Thymus (tissue), 11 donors: ENCODE measurements around the gene ZFP91. TPM values are rescaled to one million over a fixed set of nuclear protein-coding genes. Genes with fewer than 3 reads are reported as not detected.

Source experiments
- DNase-seq, 9 donors: peaks; one replicate each; pipeline ENCODE4 v3.0.0-alpha.2; 2013; ENCODE audit warnings: low spot score in 9 of 9, low read depth in 6 of 9, missing footprints in 1 of 9
- H3K27ac ChIP-seq, 2 donors: one replicate each; pipeline ENCODE4 v1.5.1; 2013; ENCODE audit warnings: control low read depth in 1 of 2, low read depth in 1 of 2, low read length in 1 of 2, mild to moderate bottlenecking in 1 of 2, moderate library complexity in 1 of 2
- H3K27me3 ChIP-seq, 2 donors: one replicate each; pipeline ENCODE4 v1.5.1; 2013; ENCODE audit warnings: low read length in 1 of 2; ENCODE audit not compliant: control insufficient read depth in 2 of 2, insufficient read depth in 1 of 2
- H3K36me3 ChIP-seq, 2 donors: one replicate each; pipeline ENCODE4 v1.5.1; 2013; ENCODE audit warnings: low read length in 1 of 2, mild to moderate bottlenecking in 1 of 2, moderate library complexity in 1 of 2; ENCODE audit not compliant: control insufficient read depth in 2 of 2, insufficient read depth in 2 of 2
- H3K4me1 ChIP-seq, 2 donors: one replicate each; pipeline ENCODE4 v1.5.1; 2013; ENCODE audit warnings: low read length in 2 of 2; ENCODE audit not compliant: control insufficient read depth in 2 of 2, insufficient read depth in 2 of 2
- H3K4me3 ChIP-seq, 2 donors: one replicate each; pipeline ENCODE4 v1.5.1; 2013; ENCODE audit warnings: low read length in 2 of 2, control low read depth in 1 of 2, mild to moderate bottlenecking in 1 of 2
- H3K9me3 ChIP-seq, 2 donors: one replicate each; pipeline ENCODE4 v1.5.1; 2013; ENCODE audit warnings: low read length in 1 of 2, mild to moderate bottlenecking in 1 of 2; ENCODE audit not compliant: control insufficient read depth in 2 of 2, insufficient read depth in 1 of 2
- WGBS: extraction: QIAGEN DNeasy Blood & Tissue Kit; methylation state at CpG from one replicate; pipeline ENCODE4 v1.1.7; 2013; 5-methylcytosine and 5-hydroxymethylcytosine counted together
- polyA plus RNA-seq: library from polyadenylated mRNA; stranded (reverse); fragments of 200-250 nt; gene quantifications from one replicate; pipeline ENCODE4 v1.2.3, GENCODE V29; 2013
- total RNA-seq: library from RNA; stranded (reverse); fragments of 120-200 nt; gene quantifications from one replicate; pipeline ENCODE4 v1.2.4, GENCODE V29; 2013
- donor health status: healthy.

The ZFP91 gene
- total and polyA plus RNA-seq, 2 donors, result 20.2 to 35.8 TPM

GRCh38 chr11:58596621-58597020 lies 17.8 kb downstream of the ZFP91 start:
- 98% methylated on average over 3 of the region's 3 CpGs for WGBS
- DNase-seq, result peak in 1 of 9 donors; percentile 20
- no peaks in the 10 kb centered on the region for H3K9me3 ChIP-seq
- no peaks in the 10 kb centered on the region for H3K27me3 ChIP-seq
- peak overlapping the region; percentile 74 to 93 for H3K27ac ChIP-seq
- peaks cover 6 to 9% of the 10 kb centered on the region in 2 donors for H3K36me3 ChIP-seq
- H3K4me1 ChIP-seq, result peaks cover 19 to 21% of the 10 kb centered on the region in 2 donors
- no peak overlapping the region for H3K4me3 ChIP-seq

GRCh38 chr11:58597486-58598144 lies 18.8 kb downstream of the ZFP91 start:
- H3K27ac ChIP-seq, result peak overlapping the region; percentile 74 to 93
- DNase-seq, result peak in 4 of 9 donors; percentile 54 to 82 (median 60)
- H3K36me3 ChIP-seq, result peaks cover 5 to 9% of the 10 kb centered on the region in 2 donors
- no peaks in the 10 kb centered on the region for H3K27me3 ChIP-seq
- H3K4me3 ChIP-seq, result no peak overlapping the region
- H3K9me3 ChIP-seq, result no peaks in the 10 kb centered on the region
- 55% methylated on average over 3 of the region's 3 CpGs for WGBS
- H3K4me1 ChIP-seq, result peaks cover 16 to 19% of the 10 kb centered on the region in 2 donors

- no peak overlapping the region for H3K27ac ChIP-seq
- H3K27me3 ChIP-seq, result no peaks in the 10 kb centered on the region
- DNase-seq, result no peak
- no peaks in the 10 kb centered on the region for H3K9me3 ChIP-seq
- 93% methylated on average over 2 of the region's 2 CpGs for WGBS
- peaks cover 13 to 14% of the 10 kb centered on the region in 2 donors for H3K4me1 ChIP-seq
- H3K4me3 ChIP-seq, result no peak overlapping the region
- H3K36me3 ChIP-seq, result peaks cover 5 to 11% of the 10 kb centered on the region in 2 donors
Observed at GRCh38 chr11:58600510-58600909, 21.6 kb downstream of the ZFP91 start.

DNA sequence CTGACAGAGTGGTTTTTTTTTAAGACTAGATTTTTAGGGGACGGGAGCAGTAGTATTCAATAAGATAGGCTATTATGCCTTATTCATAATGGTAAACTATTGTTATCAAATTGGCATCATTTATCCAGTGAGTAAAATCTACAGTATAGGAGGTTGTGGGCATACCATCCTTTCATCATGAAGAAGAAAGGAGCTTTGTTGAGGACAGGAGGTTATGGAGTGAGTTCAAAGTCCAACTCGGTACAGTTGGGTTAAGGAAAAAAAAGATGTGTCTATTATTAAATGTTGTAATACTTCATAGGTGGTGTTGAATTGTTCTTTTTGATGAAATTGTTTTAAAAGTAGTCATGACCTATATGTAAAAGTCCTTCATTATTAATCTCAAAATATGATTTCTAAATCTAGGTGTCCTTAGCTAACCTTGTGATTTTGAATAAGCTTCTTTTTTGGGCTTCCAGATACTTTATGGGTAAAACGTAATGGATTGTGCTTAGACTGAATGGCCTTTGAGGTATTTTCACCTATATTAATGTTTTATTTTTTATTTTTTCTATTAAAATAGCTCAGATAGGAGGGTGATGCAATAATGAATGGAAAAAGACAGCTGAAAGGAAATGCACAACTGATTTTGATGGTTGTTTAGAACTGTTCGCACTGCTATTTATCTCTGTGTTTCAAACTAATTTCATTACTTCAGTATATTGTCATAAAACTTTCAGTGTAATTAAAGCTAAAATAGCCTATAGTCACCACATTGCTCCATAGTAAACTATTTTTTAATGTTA lies 28.3 kb downstream of the ZFP91 start:
- Histone ChIP-seq H3K27ac (no peak overlapping the region), H3K27me3 (no peaks in the 10 kb centered on the region), H3K4me3 (no peak overlapping the region), H3K9me3 (no peaks in the 10 kb centered on the region), H3K4me1 (no peaks in the 10 kb centered on the region), H3K36me3 (peaks cover 9 to 32% of the 10 kb centered on the region in 2 donors)
- WGBS, result 89% methylated on average over 4 of the region's 4 CpGs
- DNase-seq, result no peak

- no peak for DNase-seq
- no peaks in the 10 kb centered on the region for H3K4me1 ChIP-seq
- peaks cover 10 to 37% of the 10 kb centered on the region in 2 donors for H3K36me3 ChIP-seq
- no peak overlapping the region for H3K27ac ChIP-seq
- no peaks in the 10 kb centered on the region for H3K9me3 ChIP-seq
- no peak overlapping the region for H3K4me3 ChIP-seq
- H3K27me3 ChIP-seq, result no peaks in the 10 kb centered on the region
- WGBS, result 98% methylated on average over 5 of the region's 5 CpGs
Observed at GRCh38 chr11:58608331-58608730, 29.5 kb downstream of the ZFP91 start.

GRCh38 chr11:58609723-58610122 lies 30.9 kb downstream of the ZFP91 start:
- Histone ChIP-seq H3K36me3 (peaks cover 11 to 48% of the 10 kb centered on the region in 2 donors), H3K4me3 (no peak overlapping the region), H3K27me3 (no peaks in the 10 kb centered on the region), H3K27ac (no peak overlapping the region), H3K4me1 (no peaks in the 10 kb centered on the region), H3K9me3 (no peaks in the 10 kb centered on the region)
- no peak for DNase-seq
- 88% methylated on average over 8 of the region's 8 CpGs for WGBS

DNA sequence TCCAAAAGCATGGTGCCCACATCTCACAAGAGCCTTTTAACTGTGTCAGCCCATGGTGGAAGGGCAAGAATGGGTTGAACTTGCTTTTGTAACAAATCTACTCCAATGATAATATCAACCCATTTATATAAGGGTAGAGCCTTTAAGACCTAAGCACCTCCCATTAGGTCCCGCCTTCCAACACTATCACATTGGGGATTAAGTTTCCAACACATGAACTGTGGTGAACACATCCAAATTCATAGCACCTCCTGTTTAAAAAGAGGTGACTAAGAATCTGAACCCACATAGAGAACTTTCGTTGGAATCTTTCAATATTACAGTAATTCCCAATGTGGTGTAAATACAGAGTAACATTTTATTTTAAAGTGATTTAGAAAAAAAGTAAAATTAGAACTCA lies 34.4 kb downstream of the ZFP91 start:
- Histone ChIP-seq H3K9me3 (no peaks in the 10 kb centered on the region), H3K4me1 (no peaks in the 10 kb centered on the region), H3K4me3 (no peak overlapping the region), H3K27ac (no peak overlapping the region), H3K27me3 (no peaks in the 10 kb centered on the region), H3K36me3 (peaks cover 25 to 78% of the 10 kb centered on the region in 2 donors)
- WGBS, result 98% methylated on average over 2 of the region's 2 CpGs
- no peak for DNase-seq

DNA sequence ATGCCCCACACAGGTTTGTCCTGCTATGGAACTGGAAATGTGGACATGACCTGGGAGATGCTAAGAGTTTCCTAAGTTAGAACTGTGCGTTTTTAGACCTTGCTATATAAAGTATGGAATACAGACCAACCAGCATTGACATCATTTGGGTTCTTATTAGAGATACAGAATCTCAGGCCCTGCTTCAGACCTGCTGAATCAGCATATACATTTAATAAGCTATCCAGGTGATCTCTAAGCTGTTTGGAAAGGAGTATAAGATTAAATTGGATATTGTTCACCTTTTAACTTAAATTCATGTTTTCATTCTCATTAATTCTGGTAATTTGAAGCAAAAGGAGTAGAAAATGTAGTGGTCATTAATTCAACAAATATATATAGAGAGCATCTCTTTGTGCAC lies 36.7 kb downstream of the ZFP91 start:
- H3K27me3 ChIP-seq, result no peaks in the 10 kb centered on the region
- H3K36me3 ChIP-seq, result peaks cover 26 to 91% of the 10 kb centered on the region in 2 donors
- no peaks in the 10 kb centered on the region for H3K9me3 ChIP-seq
- no peak for DNase-seq
- H3K4me3 ChIP-seq, result no peak overlapping the region
- WGBS, result 99% methylated on average over 1 of the region's 1 CpG
- H3K4me1 ChIP-seq, result no peaks in the 10 kb centered on the region
- H3K27ac ChIP-seq, result no peak overlapping the region

GRCh38 chr11:58616594-58616993 lies 37.7 kb downstream of the ZFP91 start:
- 98% methylated on average over 4 of the region's 4 CpGs for WGBS
- no peak overlapping the region for H3K27ac ChIP-seq
- no peak overlapping the region for H3K4me3 ChIP-seq
- H3K9me3 ChIP-seq, result no peaks in the 10 kb centered on the region
- DNase-seq, result no peak
- H3K27me3 ChIP-seq, result no peaks in the 10 kb centered on the region
- peaks cover 26 to 91% of the 10 kb centered on the region in 2 donors for H3K36me3 ChIP-seq
- H3K4me1 ChIP-seq, result no peaks in the 10 kb centered on the region
